ENCODE data around the gene CNTN1.

The CNTN1 gene

DNA sequence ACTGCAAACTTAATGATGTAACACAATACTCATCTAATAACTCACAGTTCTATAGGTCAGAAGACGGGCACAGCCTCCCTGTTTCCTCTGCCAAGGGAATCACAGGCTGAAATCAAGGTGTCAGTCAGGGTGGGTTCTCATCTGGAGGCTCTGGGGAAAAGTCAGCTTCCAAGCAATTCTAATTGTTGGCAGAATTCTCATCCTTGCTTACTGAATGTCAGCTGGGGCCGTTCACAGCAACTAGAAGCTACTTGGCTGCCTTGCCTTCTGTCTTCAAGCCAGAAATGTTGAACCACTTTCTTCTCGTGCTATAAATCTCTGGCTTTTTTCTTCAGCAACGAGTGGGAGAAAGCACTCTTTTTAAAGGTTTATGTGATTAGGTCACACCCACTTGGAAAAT, 415.8 kb downstream of the CNTN1 start:
- no peaks in the 10 kb centered on the region for H3K36me3 ChIP-seq (ENCODE audit: control insufficient read depth in 1 of 2, insufficient read depth in 2 of 2, low read depth in 1 of 2, low read length in 2 of 2)
- no peaks in the 10 kb centered on the region for H3K27me3 ChIP-seq (ENCODE audit: control insufficient read depth in 1 of 2, insufficient read depth in 1 of 2, low read length in 2 of 2)
- no peak overlapping the region for H2BK15ac ChIP-seq (ENCODE audit: low read depth, poor library complexity, severe bottlenecking)
- no peaks in the 10 kb centered on the region for H3K9me3 ChIP-seq (ENCODE audit: control insufficient read depth, low read length)
- H2BK12ac ChIP-seq (ENCODE audit: low read length in 2 of 2), result no peak overlapping the region
- no peak overlapping the region for H3K4ac ChIP-seq (ENCODE audit: low read depth in 1 of 2, low read length in 2 of 2)
- H4K91ac ChIP-seq (ENCODE audit: low read length), result no peak overlapping the region
- H3K27ac ChIP-seq (ENCODE audit: low read length, poor library complexity, severe bottlenecking), result no peak overlapping the region
- H3K23ac ChIP-seq (ENCODE audit: low read length in 2 of 2), result no peak overlapping the region
- H3K4me2 ChIP-seq (ENCODE audit: low read length, poor library complexity, severe bottlenecking), result no peak overlapping the region
- no peak overlapping the region for H2BK5ac ChIP-seq (ENCODE audit: low read depth, low read length, poor library complexity, severe bottlenecking)
- no peak overlapping the region for H2AFZ ChIP-seq (ENCODE audit: low read depth, low read length)
- no peak for DNase-seq
- no peak overlapping the region for H2BK120ac ChIP-seq (ENCODE audit: low read depth, low read length)
- H3K79me1 ChIP-seq (replicated peaks; ENCODE audit: low read length, poor library complexity, severe bottlenecking), result no peaks in the 10 kb centered on the region
- WGBS, result 61% methylated on average over 3 of the region's 4 CpGs
- no peak overlapping the region for H3K14ac ChIP-seq (ENCODE audit: low read length in 2 of 2)
- no peaks in the 10 kb centered on the region for H3K4me1 ChIP-seq (ENCODE audit: control insufficient read depth, insufficient read depth, low read depth, low read length)
- no peak overlapping the region for H4K8ac ChIP-seq (ENCODE audit: low read length)
- H3K9ac ChIP-seq (ENCODE audit: low read length), result no peak overlapping the region
- H3K4me3 ChIP-seq (ENCODE audit: insufficient read depth in 1 of 2, low read depth in 1 of 2, low read length in 2 of 2), result no peak overlapping the region
- H3K18ac ChIP-seq (ENCODE audit: low read depth in 1 of 2, low read length in 2 of 2), result no peak overlapping the region
- no peak overlapping the region for H2AK5ac ChIP-seq (ENCODE audit: low read length, severe bottlenecking)

- DNase-seq, result no peak
- Histone ChIP-seq H3K4me1 (ENCODE audit: control insufficient read depth, insufficient read depth, low read depth, low read length) (no peaks in the 10 kb centered on the region), H3K79me1 (replicated peaks; ENCODE audit: low read length, poor library complexity, severe bottlenecking) (no peaks in the 10 kb centered on the region), H3K4me2 (ENCODE audit: low read length, poor library complexity, severe bottlenecking) (no peak overlapping the region), H3K36me3 (ENCODE audit: control insufficient read depth in 1 of 2, insufficient read depth in 2 of 2, low read depth in 1 of 2, low read length in 2 of 2) (no peaks in the 10 kb centered on the region), H2BK5ac (ENCODE audit: low read depth, low read length, poor library complexity, severe bottlenecking) (no peak overlapping the region), H3K27me3 (ENCODE audit: control insufficient read depth in 1 of 2, insufficient read depth in 1 of 2, low read length in 2 of 2) (no peaks in the 10 kb centered on the region), H3K27ac (ENCODE audit: low read length, poor library complexity, severe bottlenecking) (no peak overlapping the region), H2BK120ac (ENCODE audit: low read depth, low read length) (no peak overlapping the region), H3K9ac (ENCODE audit: low read length) (no peak overlapping the region), H3K4me3 (ENCODE audit: insufficient read depth in 1 of 2, low read depth in 1 of 2, low read length in 2 of 2) (no peak overlapping the region), H4K91ac (ENCODE audit: low read length) (no peak overlapping the region), H3K18ac (ENCODE audit: low read depth in 1 of 2, low read length in 2 of 2) (no peak overlapping the region), H2AK5ac (ENCODE audit: low read length, severe bottlenecking) (no peak overlapping the region), H3K9me3 (ENCODE audit: control insufficient read depth, low read length) (no peaks in the 10 kb centered on the region), H2BK12ac (ENCODE audit: low read length in 2 of 2) (no peak overlapping the region), H2AFZ (ENCODE audit: low read depth, low read length) (no peak overlapping the region), H3K23ac (ENCODE audit: low read length in 2 of 2) (no peak overlapping the region), H3K4ac (ENCODE audit: low read depth in 1 of 2, low read length in 2 of 2) (no peak overlapping the region), H4K8ac (ENCODE audit: low read length) (no peak overlapping the region), H2BK15ac (ENCODE audit: low read depth, poor library complexity, severe bottlenecking) (no peak overlapping the region), H3K14ac (ENCODE audit: low read length in 2 of 2) (no peak overlapping the region)
- 68% methylated on average over 2 of the region's 2 CpGs for WGBS
Observed at GRCh38 chr12:41112903-41113302, 420.7 kb downstream of the CNTN1 start.

DNA sequence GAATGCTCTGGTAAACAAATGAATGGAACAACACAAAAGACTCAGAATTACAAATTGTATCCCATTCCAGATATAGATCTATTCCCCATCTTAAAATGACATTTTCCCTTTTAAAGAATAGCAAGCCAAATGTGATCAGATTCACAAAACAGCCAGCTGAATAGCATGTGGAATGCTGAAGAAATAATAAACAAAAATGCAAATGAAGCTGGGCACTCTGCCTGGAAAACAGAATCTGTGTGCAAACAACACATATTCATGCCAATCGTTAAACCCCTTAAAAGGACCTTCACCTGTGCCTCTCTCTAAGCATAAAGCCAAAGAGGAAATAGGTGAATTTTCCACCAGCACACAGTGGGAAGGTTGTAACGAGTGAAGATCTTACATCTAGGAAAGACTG, 428.0 kb downstream of the CNTN1 start:
- no peak overlapping the region for H4K91ac ChIP-seq (ENCODE audit: low read length)
- H2BK15ac ChIP-seq (ENCODE audit: low read depth, poor library complexity, severe bottlenecking), result no peak overlapping the region
- no peak overlapping the region for H3K14ac ChIP-seq (ENCODE audit: low read length in 2 of 2)
- H3K79me1 ChIP-seq (replicated peaks; ENCODE audit: low read length, poor library complexity, severe bottlenecking), result no peaks in the 10 kb centered on the region
- no peak overlapping the region for H3K4ac ChIP-seq (ENCODE audit: low read depth in 1 of 2, low read length in 2 of 2)
- no peak overlapping the region for H3K4me3 ChIP-seq (ENCODE audit: insufficient read depth in 1 of 2, low read depth in 1 of 2, low read length in 2 of 2)
- H3K4me2 ChIP-seq (ENCODE audit: low read length, poor library complexity, severe bottlenecking), result no peak overlapping the region
- no peak overlapping the region for H2AFZ ChIP-seq (ENCODE audit: low read depth, low read length)
- H4K8ac ChIP-seq (ENCODE audit: low read length), result no peak overlapping the region
- no peaks in the 10 kb centered on the region for H3K9me3 ChIP-seq (ENCODE audit: control insufficient read depth, low read length)
- H3K27me3 ChIP-seq (ENCODE audit: control insufficient read depth in 1 of 2, insufficient read depth in 1 of 2, low read length in 2 of 2), result no peaks in the 10 kb centered on the region
- no peak overlapping the region for H3K27ac ChIP-seq (ENCODE audit: low read length, poor library complexity, severe bottlenecking)
- no peak overlapping the region for H2BK12ac ChIP-seq (ENCODE audit: low read length in 2 of 2)
- no peak overlapping the region for H3K9ac ChIP-seq (ENCODE audit: low read length)
- no peak for DNase-seq
- H2BK5ac ChIP-seq (ENCODE audit: low read depth, low read length, poor library complexity, severe bottlenecking), result no peak overlapping the region
- no peaks in the 10 kb centered on the region for H3K36me3 ChIP-seq (ENCODE audit: control insufficient read depth in 1 of 2, insufficient read depth in 2 of 2, low read depth in 1 of 2, low read length in 2 of 2)
- no peak overlapping the region for H2BK120ac ChIP-seq (ENCODE audit: low read depth, low read length)
- WGBS, result 67% methylated on average over 1 of the region's 2 CpGs
- no peak overlapping the region for H2AK5ac ChIP-seq (ENCODE audit: low read length, severe bottlenecking)
- H3K4me1 ChIP-seq (ENCODE audit: control insufficient read depth, insufficient read depth, low read depth, low read length), result no peaks in the 10 kb centered on the region
- H3K18ac ChIP-seq (ENCODE audit: low read depth in 1 of 2, low read length in 2 of 2), result no peak overlapping the region
- H3K23ac ChIP-seq (ENCODE audit: low read length in 2 of 2), result no peak overlapping the region

DNA sequence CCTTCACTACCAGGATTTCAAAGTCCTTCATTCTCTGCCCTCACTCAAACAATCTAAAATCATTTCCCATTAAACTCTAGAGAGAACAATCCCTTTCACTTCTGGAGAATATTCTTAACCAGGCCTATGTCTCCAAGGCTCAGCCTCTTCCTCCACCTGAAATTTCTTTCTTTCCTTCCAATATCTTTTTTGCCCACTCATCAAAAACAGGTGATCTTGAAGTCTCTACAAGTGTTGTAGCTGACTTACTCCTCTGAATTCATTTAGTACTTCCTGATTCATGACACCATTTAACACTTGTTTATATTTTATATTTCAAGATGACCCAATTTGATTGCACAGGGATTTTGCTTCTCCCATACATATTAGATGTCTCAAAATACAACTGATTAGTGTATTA, 429.1 kb downstream of the CNTN1 start:
- H3K79me1 ChIP-seq (replicated peaks; ENCODE audit: low read length, poor library complexity, severe bottlenecking), result no peaks in the 10 kb centered on the region
- H2BK15ac ChIP-seq (ENCODE audit: low read depth, poor library complexity, severe bottlenecking), result no peak overlapping the region
- H2AFZ ChIP-seq (ENCODE audit: low read depth, low read length), result no peak overlapping the region
- no peak overlapping the region for H2BK12ac ChIP-seq (ENCODE audit: low read length in 2 of 2)
- no peak overlapping the region for H3K4ac ChIP-seq (ENCODE audit: low read depth in 1 of 2, low read length in 2 of 2)
- no peak overlapping the region for H4K8ac ChIP-seq (ENCODE audit: low read length)
- no peaks in the 10 kb centered on the region for H3K4me1 ChIP-seq (ENCODE audit: control insufficient read depth, insufficient read depth, low read depth, low read length)
- no peak overlapping the region for H2BK120ac ChIP-seq (ENCODE audit: low read depth, low read length)
- no peak for DNase-seq
- no peak overlapping the region for H2BK5ac ChIP-seq (ENCODE audit: low read depth, low read length, poor library complexity, severe bottlenecking)
- no peak overlapping the region for H2AK5ac ChIP-seq (ENCODE audit: low read length, severe bottlenecking)
- no peak overlapping the region for H4K91ac ChIP-seq (ENCODE audit: low read length)
- H3K14ac ChIP-seq (ENCODE audit: low read length in 2 of 2), result no peak overlapping the region
- H3K9me3 ChIP-seq (ENCODE audit: control insufficient read depth, low read length), result peaks cover 2% of the 10 kb centered on the region
- no peak overlapping the region for H3K4me3 ChIP-seq (ENCODE audit: insufficient read depth in 1 of 2, low read depth in 1 of 2, low read length in 2 of 2)
- no peak overlapping the region for H3K27ac ChIP-seq (ENCODE audit: low read length, poor library complexity, severe bottlenecking)
- no peaks in the 10 kb centered on the region for H3K27me3 ChIP-seq (ENCODE audit: control insufficient read depth in 1 of 2, insufficient read depth in 1 of 2, low read length in 2 of 2)
- H3K9ac ChIP-seq (ENCODE audit: low read length), result no peak overlapping the region
- no peak overlapping the region for H3K18ac ChIP-seq (ENCODE audit: low read depth in 1 of 2, low read length in 2 of 2)
- no peak overlapping the region for H3K4me2 ChIP-seq (ENCODE audit: low read length, poor library complexity, severe bottlenecking)
- H3K23ac ChIP-seq (ENCODE audit: low read length in 2 of 2), result no peak overlapping the region
- H3K36me3 ChIP-seq (ENCODE audit: control insufficient read depth in 1 of 2, insufficient read depth in 2 of 2, low read depth in 1 of 2, low read length in 2 of 2), result no peaks in the 10 kb centered on the region

Data from mesenchymal stem cell (in vitro differentiated cells and primary cell).